GM12878 (cell line): Measurements from ENCODE around the gene RPL38. TPM values are rescaled to one million over a fixed set of nuclear protein-coding genes. Genes with fewer than 3 reads are reported as not detected.

Experiments used
- ATF7 ChIP-seq: fragments of 450-650 bp; IDR thresholded peaks from 2 replicates; pipeline ENCODE4 v1.6.1; 2016; ENCODE audit warnings: low read depth, mild to moderate bottlenecking
- CHD4 ChIP-seq: fragments of 200-600 bp; sonication (generic); IDR thresholded peaks from 2 replicates; pipeline ENCODE4 v1.6.1; 2016; ENCODE audit warnings: mild to moderate bottlenecking
- EZH2 ChIP-seq: IDR thresholded peaks from 2 replicates; pipeline ENCODE4 v1.6.1; 2012; ENCODE audit warnings: low read depth, mild to moderate bottlenecking, control low read depth, inconsistent platforms, low read length, borderline replicate concordance; ENCODE audit not compliant: control insufficient read depth
- FOXK2 ChIP-seq: fragments of 450-650 bp; IDR thresholded peaks from 2 replicates; pipeline ENCODE4 v1.6.1; 2017; ENCODE audit warnings: mild to moderate bottlenecking, moderate library complexity
- FOXM1 ChIP-seq: IDR thresholded peaks from 2 replicates; pipeline ENCODE4 v1.6.1; 2012; ENCODE audit warnings: low read depth, mild to moderate bottlenecking, inconsistent platforms, low read length, moderate library complexity
- GABPA ChIP-seq: IDR thresholded peaks from 2 replicates; pipeline ENCODE4 v1.6.1; 2014; ENCODE audit warnings: antibody characterized with exemption, low read depth, mild to moderate bottlenecking, inconsistent platforms
- HCFC1 ChIP-seq: fragments of 150-350 bp; IDR thresholded peaks from 2 replicates; pipeline ENCODE4 v1.6.1; 2014; ENCODE audit warnings: low read length
- HDAC6 ChIP-seq: fragments of 200-600 bp; sonication (generic); IDR thresholded peaks from one replicate; pipeline ENCODE4 v1.8.0; 2017; ENCODE audit warnings: antibody characterized with exemption; ENCODE audit not compliant: unreplicated experiment
- JUND ChIP-seq: IDR thresholded peaks from 2 replicates; pipeline ENCODE4 v1.6.1; 2012; ENCODE audit warnings: low read depth, mild to moderate bottlenecking, low read length, improper control_type of control experiment, moderate library complexity
- POLR2AphosphoS2 ChIP-seq: IDR thresholded peaks from 2 replicates; pipeline ENCODE4 v1.6.1; 2011; ENCODE audit warnings: low read depth, mild to moderate bottlenecking, low read length, improper control_type of control experiment, moderate library complexity
- SREBF1 ChIP-seq: IDR thresholded peaks from 2 replicates; pipeline ENCODE4 v1.6.1; 2012; ENCODE audit warnings: mild to moderate bottlenecking, low read length
- ZNF207 ChIP-seq: fragments of 450-650 bp; IDR thresholded peaks from 2 replicates; pipeline ENCODE4 v1.6.1; 2014; ENCODE audit warnings: antibody characterized with exemption, mild to moderate bottlenecking, borderline replicate concordance
- polyA plus RNA-seq, 11 experiments: library from polyadenylated mRNA; depleted of rRNA in 4 of 11; unstranded in 6 of 11; stranded (reverse) in 5 of 11; fragments of >200 nt; fragmentation: Nextera tagmentation in 4 of 11; fragmentation: Illumina TruSeq in 1 of 11; extraction: Ambion mirVana in 4 of 11; extraction: Trizol in 1 of 11; gene quantifications; 1 replicate in 1 of 11; 2 replicates in 10 of 11; pipeline versions ENCODE4 v1.2.1 to v1.2.3, GENCODE V29; 2011 to 2016; ENCODE audit warnings: inconsistent platforms in 2 of 11, missing spikeins in 2 of 11, low read depth in 1 of 11
- total RNA-seq, 4 experiments: library from RNA; depleted of rRNA in 3 of 4; stranded (reverse); fragments of >200 nt in 3 of 4; fragmentation: Illumina TruSeq in 1 of 4; extraction: Trizol in 1 of 4; gene quantifications; 2 replicates each; pipeline versions ENCODE4 v1.2.1 to v1.2.3, GENCODE V29; 2013 to 2021
- TF ChIP-seq, protein P1 (sequence below): fragments of 450-650 bp; IDR thresholded peaks from 2 replicates; pipeline ENCODE4 v1.6.1; 2016; ENCODE audit warnings: mild to moderate bottlenecking
- TF ChIP-seq, protein P2 (sequence below): fragments of 450-650 bp; IDR thresholded peaks from 2 replicates; pipeline ENCODE4 v1.6.1; 2017; ENCODE audit warnings: mild to moderate bottlenecking
- TF ChIP-seq, protein P3 (sequence below): IDR thresholded peaks from 2 replicates; pipeline ENCODE4 v1.6.1; 2012; ENCODE audit warnings: improper control_type of control experiment, low read depth, low read length; ENCODE audit not compliant: insufficient replicate concordance
- TF ChIP-seq, protein P4 (sequence below): IDR thresholded peaks from 2 replicates; pipeline ENCODE4 v1.6.1; 2012; ENCODE audit warnings: low read depth, low read length, improper control_type of control experiment
- TF ChIP-seq, protein P5 (sequence below): fragments of 450-650 bp; formaldehyde crosslinking; IDR thresholded peaks from 2 replicates; pipeline ENCODE4 v1.5.0; 2022; ENCODE audit warnings: mild to moderate bottlenecking, missing genetic modification characterization

The RPL38 gene
- total and polyA plus RNA-seq, 10 of the 15 experiments (the other 5 are each of a cell fraction or from before 2014, with no cell fraction given) = 1,318 to 4,938 (median 2,673) TPM

DNA sequence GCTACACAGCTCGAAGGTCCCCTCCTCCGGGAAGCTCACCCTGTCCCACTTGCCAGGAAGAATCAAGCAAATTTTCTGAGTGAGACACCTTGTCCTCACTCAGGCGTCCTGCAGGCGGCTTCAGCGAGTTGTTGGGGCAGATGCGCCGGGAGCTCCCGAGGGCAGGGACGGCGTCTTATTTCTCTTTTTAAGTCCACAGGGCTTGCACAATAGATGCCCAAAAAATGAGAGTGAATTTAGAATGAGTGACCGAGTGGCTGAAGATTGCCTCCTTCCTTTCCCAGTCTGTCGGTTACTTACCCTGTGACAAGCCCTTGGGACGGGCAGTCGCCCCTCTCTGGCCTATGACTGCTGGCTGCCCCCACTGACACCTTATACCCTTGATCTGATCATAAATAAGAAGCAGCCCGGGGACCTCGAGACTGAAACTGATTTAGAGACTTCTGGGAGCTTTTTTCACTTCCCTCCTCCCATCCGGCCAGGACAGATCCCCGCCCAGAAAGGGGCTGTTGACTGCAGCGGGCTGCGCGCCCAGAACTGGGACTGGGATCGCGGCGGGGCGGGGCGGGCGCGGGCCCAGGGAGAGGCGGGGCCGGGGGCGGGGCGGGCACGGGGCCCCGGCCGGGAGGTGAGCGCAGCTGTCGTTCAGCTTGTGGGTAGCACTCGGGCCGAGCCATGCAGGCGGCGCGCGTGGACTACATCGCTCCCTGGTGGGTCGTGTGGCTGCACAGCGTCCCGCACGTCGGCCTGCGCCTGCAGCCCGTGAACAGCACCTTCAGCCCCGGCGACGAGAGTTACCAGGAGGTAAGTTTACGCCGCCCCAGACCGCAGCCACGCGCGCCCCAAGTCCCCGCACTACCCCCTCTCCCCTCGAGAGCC is 9.7 kb downstream of the RPL38 start, which contains the start of gene TTYH2 (continued):
- TF ChIP-seq SREBF1 (no peak), ATF7 (no peak), HCFC1 (no peak), HDAC6 (no peak), FOXM1 (no peak), JUND (no peak), FOXK2 (no peak), GABPA (no peak), POLR2AphosphoS2 (no peak), CHD4 (no peak), ZNF207 (no peak), EZH2 (no peak)
- TF ChIP-seq, protein P1, sequence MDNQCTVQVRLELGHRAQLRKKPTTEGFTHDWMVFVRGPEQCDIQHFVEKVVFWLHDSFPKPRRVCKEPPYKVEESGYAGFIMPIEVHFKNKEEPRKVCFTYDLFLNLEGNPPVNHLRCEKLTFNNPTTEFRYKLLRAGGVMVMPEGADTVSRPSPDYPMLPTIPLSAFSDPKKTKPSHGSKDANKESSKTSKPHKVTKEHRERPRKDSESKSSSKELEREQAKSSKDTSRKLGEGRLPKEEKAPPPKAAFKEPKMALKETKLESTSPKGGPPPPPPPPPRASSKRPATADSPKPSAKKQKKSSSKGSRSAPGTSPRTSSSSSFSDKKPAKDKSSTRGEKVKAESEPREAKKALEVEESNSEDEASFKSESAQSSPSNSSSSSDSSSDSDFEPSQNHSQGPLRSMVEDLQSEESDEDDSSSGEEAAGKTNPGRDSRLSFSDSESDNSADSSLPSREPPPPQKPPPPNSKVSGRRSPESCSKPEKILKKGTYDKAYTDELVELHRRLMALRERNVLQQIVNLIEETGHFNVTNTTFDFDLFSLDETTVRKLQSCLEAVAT = no peak; the same call in 1 of the 2 replicates
- TF ChIP-seq, protein P2, sequence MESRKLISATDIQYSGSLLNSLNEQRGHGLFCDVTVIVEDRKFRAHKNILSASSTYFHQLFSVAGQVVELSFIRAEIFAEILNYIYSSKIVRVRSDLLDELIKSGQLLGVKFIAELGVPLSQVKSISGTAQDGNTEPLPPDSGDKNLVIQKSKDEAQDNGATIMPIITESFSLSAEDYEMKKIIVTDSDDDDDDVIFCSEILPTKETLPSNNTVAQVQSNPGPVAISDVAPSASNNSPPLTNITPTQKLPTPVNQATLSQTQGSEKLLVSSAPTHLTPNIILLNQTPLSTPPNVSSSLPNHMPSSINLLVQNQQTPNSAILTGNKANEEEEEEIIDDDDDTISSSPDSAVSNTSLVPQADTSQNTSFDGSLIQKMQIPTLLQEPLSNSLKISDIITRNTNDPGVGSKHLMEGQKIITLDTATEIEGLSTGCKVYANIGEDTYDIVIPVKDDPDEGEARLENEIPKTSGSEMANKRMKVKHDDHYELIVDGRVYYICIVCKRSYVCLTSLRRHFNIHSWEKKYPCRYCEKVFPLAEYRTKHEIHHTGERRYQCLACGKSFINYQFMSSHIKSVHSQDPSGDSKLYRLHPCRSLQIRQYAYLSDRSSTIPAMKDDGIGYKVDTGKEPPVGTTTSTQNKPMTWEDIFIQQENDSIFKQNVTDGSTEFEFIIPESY = no peak
- TF ChIP-seq, protein P3, sequence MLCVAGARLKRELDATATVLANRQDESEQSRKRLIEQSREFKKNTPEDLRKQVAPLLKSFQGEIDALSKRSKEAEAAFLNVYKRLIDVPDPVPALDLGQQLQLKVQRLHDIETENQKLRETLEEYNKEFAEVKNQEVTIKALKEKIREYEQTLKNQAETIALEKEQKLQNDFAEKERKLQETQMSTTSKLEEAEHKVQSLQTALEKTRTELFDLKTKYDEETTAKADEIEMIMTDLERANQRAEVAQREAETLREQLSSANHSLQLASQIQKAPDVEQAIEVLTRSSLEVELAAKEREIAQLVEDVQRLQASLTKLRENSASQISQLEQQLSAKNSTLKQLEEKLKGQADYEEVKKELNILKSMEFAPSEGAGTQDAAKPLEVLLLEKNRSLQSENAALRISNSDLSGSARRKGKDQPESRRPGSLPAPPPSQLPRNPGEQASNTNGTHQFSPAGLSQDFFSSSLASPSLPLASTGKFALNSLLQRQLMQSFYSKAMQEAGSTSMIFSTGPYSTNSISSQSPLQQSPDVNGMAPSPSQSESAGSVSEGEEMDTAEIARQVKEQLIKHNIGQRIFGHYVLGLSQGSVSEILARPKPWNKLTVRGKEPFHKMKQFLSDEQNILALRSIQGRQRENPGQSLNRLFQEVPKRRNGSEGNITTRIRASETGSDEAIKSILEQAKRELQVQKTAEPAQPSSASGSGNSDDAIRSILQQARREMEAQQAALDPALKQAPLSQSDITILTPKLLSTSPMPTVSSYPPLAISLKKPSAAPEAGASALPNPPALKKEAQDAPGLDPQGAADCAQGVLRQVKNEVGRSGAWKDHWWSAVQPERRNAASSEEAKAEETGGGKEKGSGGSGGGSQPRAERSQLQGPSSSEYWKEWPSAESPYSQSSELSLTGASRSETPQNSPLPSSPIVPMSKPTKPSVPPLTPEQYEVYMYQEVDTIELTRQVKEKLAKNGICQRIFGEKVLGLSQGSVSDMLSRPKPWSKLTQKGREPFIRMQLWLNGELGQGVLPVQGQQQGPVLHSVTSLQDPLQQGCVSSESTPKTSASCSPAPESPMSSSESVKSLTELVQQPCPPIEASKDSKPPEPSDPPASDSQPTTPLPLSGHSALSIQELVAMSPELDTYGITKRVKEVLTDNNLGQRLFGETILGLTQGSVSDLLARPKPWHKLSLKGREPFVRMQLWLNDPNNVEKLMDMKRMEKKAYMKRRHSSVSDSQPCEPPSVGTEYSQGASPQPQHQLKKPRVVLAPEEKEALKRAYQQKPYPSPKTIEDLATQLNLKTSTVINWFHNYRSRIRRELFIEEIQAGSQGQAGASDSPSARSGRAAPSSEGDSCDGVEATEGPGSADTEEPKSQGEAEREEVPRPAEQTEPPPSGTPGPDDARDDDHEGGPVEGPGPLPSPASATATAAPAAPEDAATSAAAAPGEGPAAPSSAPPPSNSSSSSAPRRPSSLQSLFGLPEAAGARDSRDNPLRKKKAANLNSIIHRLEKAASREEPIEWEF = no peak
- TF ChIP-seq, protein P4, sequence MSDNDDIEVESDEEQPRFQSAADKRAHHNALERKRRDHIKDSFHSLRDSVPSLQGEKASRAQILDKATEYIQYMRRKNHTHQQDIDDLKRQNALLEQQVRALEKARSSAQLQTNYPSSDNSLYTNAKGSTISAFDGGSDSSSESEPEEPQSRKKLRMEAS = no peak
- TF ChIP-seq, protein P5, sequence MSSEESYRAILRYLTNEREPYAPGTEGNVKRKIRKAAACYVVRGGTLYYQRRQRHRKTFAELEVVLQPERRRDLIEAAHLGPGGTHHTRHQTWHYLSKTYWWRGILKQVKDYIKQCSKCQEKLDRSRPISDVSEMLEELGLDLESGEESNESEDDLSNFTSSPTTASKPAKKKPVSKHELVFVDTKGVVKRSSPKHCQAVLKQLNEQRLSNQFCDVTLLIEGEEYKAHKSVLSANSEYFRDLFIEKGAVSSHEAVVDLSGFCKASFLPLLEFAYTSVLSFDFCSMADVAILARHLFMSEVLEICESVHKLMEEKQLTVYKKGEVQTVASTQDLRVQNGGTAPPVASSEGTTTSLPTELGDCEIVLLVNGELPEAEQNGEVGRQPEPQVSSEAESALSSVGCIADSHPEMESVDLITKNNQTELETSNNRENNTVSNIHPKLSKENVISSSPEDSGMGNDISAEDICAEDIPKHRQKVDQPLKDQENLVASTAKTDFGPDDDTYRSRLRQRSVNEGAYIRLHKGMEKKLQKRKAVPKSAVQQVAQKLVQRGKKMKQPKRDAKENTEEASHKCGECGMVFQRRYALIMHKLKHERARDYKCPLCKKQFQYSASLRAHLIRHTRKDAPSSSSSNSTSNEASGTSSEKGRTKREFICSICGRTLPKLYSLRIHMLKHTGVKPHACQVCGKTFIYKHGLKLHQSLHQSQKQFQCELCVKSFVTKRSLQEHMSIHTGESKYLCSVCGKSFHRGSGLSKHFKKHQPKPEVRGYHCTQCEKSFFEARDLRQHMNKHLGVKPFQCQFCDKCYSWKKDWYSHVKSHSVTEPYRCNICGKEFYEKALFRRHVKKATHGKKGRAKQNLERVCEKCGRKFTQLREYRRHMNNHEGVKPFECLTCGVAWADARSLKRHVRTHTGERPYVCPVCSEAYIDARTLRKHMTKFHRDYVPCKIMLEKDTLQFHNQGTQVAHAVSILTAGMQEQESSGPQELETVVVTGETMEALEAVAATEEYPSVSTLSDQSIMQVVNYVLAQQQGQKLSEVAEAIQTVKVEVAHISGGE (CRISPR knock-in tag) = no peak
